Keratinocyte (primary cell): Measurements from ENCODE around the gene ITGAX. TPM values are rescaled to one million over a fixed set of nuclear protein-coding genes. Genes with fewer than 3 reads are reported as not detected.

Experiments used
- DNase-seq: peaks from one replicate; pipeline ENCODE4 v3.0.0-alpha.2; 2011; ENCODE audit warnings: low read depth, missing footprints, low spot score
- FAIRE-seq: peaks from 2 replicates; lab custom pipeline; 2011; peaks lifted over from hg19 to GRCh38; lab: Jason Lieb, UNC
- H2AFZ ChIP-seq: 2 replicates; pipeline ENCODE4 v1.6.0; 2012; ENCODE audit warnings: low read length, control low read depth, inconsistent platforms; ENCODE audit not compliant: control insufficient read depth
- H3K27ac ChIP-seq: 2 replicates; pipeline ENCODE4 v1.5.1; 2011; ENCODE audit warnings: low read length; ENCODE audit not compliant: control insufficient read depth, insufficient read depth
- H3K27me3 ChIP-seq: 3 replicates; pipeline ENCODE4 v1.6.0; 2011; ENCODE audit warnings: low read length; ENCODE audit not compliant: control insufficient read depth, insufficient read depth; ENCODE audit errors: extremely low read depth
- H3K36me3 ChIP-seq, 2 experiments: 2 replicates in 1 of 2; 3 replicates in 1 of 2; pipeline ENCODE4 v1.5.1; 2011; ENCODE audit warnings: low read length in 2 of 2, mild to moderate bottlenecking in 1 of 2; ENCODE audit not compliant: control insufficient read depth in 2 of 2, insufficient read depth in 2 of 2; ENCODE audit errors: extremely low read depth in 1 of 2
- H3K4me1 ChIP-seq: 3 replicates; pipeline ENCODE4 v1.5.1; 2011; ENCODE audit warnings: low read length; ENCODE audit not compliant: control insufficient read depth, insufficient read depth; ENCODE audit errors: extremely low read depth
- H3K4me2 ChIP-seq: 3 replicates; pipeline ENCODE4 v1.6.0; 2011; ENCODE audit warnings: low read depth, low read length; ENCODE audit not compliant: control insufficient read depth, insufficient read depth; ENCODE audit errors: extremely low read depth
- H3K4me3 ChIP-seq, 3 experiments: fragments of 200-600 bp in 1 of 3; sonication (generic) in 1 of 3; 2 replicates in 2 of 3; 3 replicates in 1 of 3; pipeline ENCODE4 v1.5.1; 2011 to 2016; ENCODE audit warnings: low read length in 3 of 3, mild to moderate bottlenecking in 3 of 3, control low read depth in 2 of 3, inconsistent platforms in 1 of 3, low read depth in 1 of 3, mixed read lengths in 1 of 3, mixed run types in 1 of 3, moderate library complexity in 1 of 3; ENCODE audit not compliant: control insufficient read depth in 2 of 3, insufficient read depth in 2 of 3; ENCODE audit errors: extremely low read depth in 1 of 3
- H3K79me2 ChIP-seq: 2 replicates; pipeline ENCODE4 v1.6.0; 2012; ENCODE audit warnings: low read length; ENCODE audit not compliant: control insufficient read depth, insufficient read depth
- H3K9ac ChIP-seq: 3 replicates; pipeline ENCODE4 v1.6.0; 2011; ENCODE audit warnings: low read length; ENCODE audit not compliant: control insufficient read depth, insufficient read depth; ENCODE audit errors: extremely low read depth
- H3K9me1 ChIP-seq: 3 replicates; pipeline ENCODE4 v1.6.0; 2011; ENCODE audit warnings: low read length; ENCODE audit not compliant: control insufficient read depth, insufficient read depth; ENCODE audit errors: extremely low read depth
- H3K9me3 ChIP-seq: 2 replicates; pipeline ENCODE4 v1.5.1; 2012; ENCODE audit warnings: low read depth, low read length; ENCODE audit not compliant: control insufficient read depth
- H4K20me1 ChIP-seq: 3 replicates; pipeline ENCODE4 v1.6.0; 2011; ENCODE audit warnings: low read length; ENCODE audit not compliant: control insufficient read depth, insufficient read depth; ENCODE audit errors: extremely low read depth
- CTCF ChIP-seq, 3 experiments: IDR thresholded peaks in 1 of 3; conservative IDR thresholded peaks in 1 of 3; optimal IDR thresholded peaks in 1 of 3; 2 replicates in 2 of 3; 3 replicates in 1 of 3; pipeline versions ENCODE3 to v1.5.1; 2011; ENCODE audit warnings: low read length in 3 of 3, mild to moderate bottlenecking in 3 of 3, moderate library complexity in 2 of 3, control low read depth in 1 of 3, inconsistent platforms in 1 of 3; ENCODE audit not compliant: insufficient read depth in 2 of 3; ENCODE audit errors: extremely low read depth in 1 of 3
- EZH2 ChIP-seq: IDR thresholded peaks from one replicate; pipeline ENCODE4 v1.6.1; 2012; ENCODE audit warnings: inconsistent platforms, mild to moderate bottlenecking, low read length, moderate library complexity
- dilution Hi-C: fragments of 300-500 bp; cut with MboI; formaldehyde crosslinking; loops from one replicate; pipeline ENCODE4 v1.7.0; 2020; ENCODE audit warnings: low sequenced_read_pairs; ENCODE audit not compliant: extremely low pct_ligation_motif_present
- polyA plus RNA-seq, 5 experiments: library from polyadenylated mRNA; depleted of rRNA in 3 of 5; stranded (reverse) in 3 of 5; stranded (forward) in 1 of 5; unstranded in 1 of 5; fragments of >200 nt; gene quantifications; 1 replicate in 1 of 5; 2 replicates in 3 of 5; 3 replicates in 1 of 5; pipeline versions ENCODE4 v1.2.1 to v1.2.3, GENCODE V29; 2011 to 2012; ENCODE audit warnings: missing spikeins in 2 of 5, low read depth in 1 of 5, low replicate concordance in 1 of 5

The ITGAX gene
- polyA plus RNA-seq, 1 donor (not counting 4 experiments of a cell fraction or from before 2014, with no cell fraction given), result 0.04 TPM

GRCh38 chr16:31393056-31393455, 38.1 kb downstream of the ITGAX start, which contains the start of gene ITGAD:
ITGAD (plus strand) TSS chr16:31393335; CDS start chr16:31393361, 26 bp downstream.
- Histone ChIP-seq H3K4me1 (no peaks in the 10 kb centered on the region), H3K9ac (no peak within 1 kb of the TSS), H3K4me2 (no peak within 1 kb of the TSS), H3K9me1 (no peaks in the 10 kb centered on the region), H2AFZ (no peak within 1 kb of the TSS), H3K36me3 (no peaks in the 10 kb centered on the region), H3K27ac (no peak within 1 kb of the TSS), H3K4me3 (no peak within 1 kb of the TSS), H3K27me3 (no peaks in the 10 kb centered on the region), H3K9me3 (no peaks in the 10 kb centered on the region), H3K79me2 (no peaks in the 10 kb centered on the region), H4K20me1 (no peaks in the 10 kb centered on the region)
- FAIRE-seq, result no peak
- dilution Hi-C loops, result no loop called here
- DNase-seq, result no peak
- TF ChIP-seq EZH2, result no peak
- TF ChIP-seq CTCF (optimal IDR thresholded peaks at IDR 0.05 in 1 of 3, IDR thresholded peaks at IDR 0.05 in 1 of 3, conservative IDR thresholded peaks at IDR 0.05 in 1 of 3; ENCODE audit: extremely low read depth in 1 of 3, insufficient read depth in 2 of 3, low read length in 3 of 3), result no peak

- Histone ChIP-seq H3K4me1 (no peaks in the 10 kb centered on the region), H3K4me3 (no peak overlapping the region), H3K27ac (no peak overlapping the region), H3K27me3 (no peaks in the 10 kb centered on the region), H3K9me1 (no peaks in the 10 kb centered on the region), H4K20me1 (no peaks in the 10 kb centered on the region), H3K9me3 (no peaks in the 10 kb centered on the region), H3K79me2 (no peaks in the 10 kb centered on the region), H3K4me2 (no peak overlapping the region), H3K9ac (no peak overlapping the region), H2AFZ (no peak overlapping the region), H3K36me3 (no peaks in the 10 kb centered on the region)
- FAIRE-seq, result no peak
- TF ChIP-seq EZH2 (no peak), CTCF (optimal IDR thresholded peaks at IDR 0.05 in 1 of 3, IDR thresholded peaks at IDR 0.05 in 1 of 3, conservative IDR thresholded peaks at IDR 0.05 in 1 of 3; ENCODE audit: extremely low read depth in 1 of 3, insufficient read depth in 2 of 3, low read length in 3 of 3) (no peak)
- dilution Hi-C loops, result no loop called here
- no peak for DNase-seq
Measured at GRCh38 chr16:31395647-31396046, 40.7 kb downstream of the ITGAX start.
